Astrocyte of the spinal cord (primary cell): ENCODE data around the gene GPRC5A.
"Not testable (repeated sequence)": the region's sequence is repeated elsewhere in the genome, so short reads cannot be mapped to it uniquely, and the experiment has no call there.

Source experiments
- DNase-seq: peaks from one replicate; pipeline ENCODE4 v3.0.0; 2011; ENCODE audit warnings: low read depth, low spot score
- H3K4me3 ChIP-seq: 2 replicates; pipeline ENCODE4 v1.5.1; 2011; ENCODE audit warnings: low read depth, mild to moderate bottlenecking, low read length, moderate library complexity
- in situ Hi-C: cut with HindIII; loops from 2 replicates; pipeline ENCODE4 v1.10.0; 2017; ENCODE audit warnings: low sequenced_read_pairs
- TF ChIP-seq, protein P1 (sequence below): IDR thresholded peaks from 2 replicates; pipeline ENCODE4 v1.5.1; 2012; ENCODE audit warnings: low read depth, mild to moderate bottlenecking, low read length, inconsistent platforms

Gene GPRC5A

DNA sequence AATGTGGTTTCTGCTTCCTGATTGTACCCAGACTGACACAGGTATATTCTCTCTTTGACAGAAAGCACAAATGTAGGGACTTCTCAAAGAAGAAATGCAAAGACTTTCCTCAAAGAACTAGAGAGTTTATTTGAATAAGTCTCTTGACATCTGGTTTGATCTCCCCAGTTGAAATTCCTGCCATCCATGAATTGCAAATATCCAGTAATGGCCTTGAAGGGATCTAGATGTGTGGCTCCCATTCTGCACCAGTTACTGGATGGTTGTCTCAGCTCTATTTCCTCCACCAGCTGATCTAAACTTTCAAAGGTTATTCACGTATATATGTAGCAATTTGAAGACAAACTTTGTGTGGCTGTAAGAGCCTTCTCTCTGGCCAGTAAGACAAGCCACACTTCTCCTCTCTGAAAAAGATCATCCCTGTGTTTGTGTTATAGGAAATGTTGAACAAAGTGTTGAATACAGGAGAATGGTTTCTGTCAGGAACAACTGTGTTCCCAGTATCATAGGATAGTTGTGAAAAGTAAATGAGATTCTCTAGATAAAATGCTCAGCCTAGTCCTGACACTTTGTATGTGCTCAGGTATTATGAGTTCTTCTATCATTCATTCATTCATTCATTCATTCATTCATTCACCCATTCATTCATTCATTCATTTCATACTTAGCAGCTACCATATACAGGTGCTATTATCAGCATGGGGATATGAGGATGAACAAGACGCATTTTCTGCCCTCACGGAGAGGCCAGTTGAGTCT lies 22.7 kb upstream of the GPRC5A start:
- no peak for DNase-seq
- in situ Hi-C loops: no loop called here
- no peak overlapping the region for H3K4me3 ChIP-seq
- TF ChIP-seq, protein P1, sequence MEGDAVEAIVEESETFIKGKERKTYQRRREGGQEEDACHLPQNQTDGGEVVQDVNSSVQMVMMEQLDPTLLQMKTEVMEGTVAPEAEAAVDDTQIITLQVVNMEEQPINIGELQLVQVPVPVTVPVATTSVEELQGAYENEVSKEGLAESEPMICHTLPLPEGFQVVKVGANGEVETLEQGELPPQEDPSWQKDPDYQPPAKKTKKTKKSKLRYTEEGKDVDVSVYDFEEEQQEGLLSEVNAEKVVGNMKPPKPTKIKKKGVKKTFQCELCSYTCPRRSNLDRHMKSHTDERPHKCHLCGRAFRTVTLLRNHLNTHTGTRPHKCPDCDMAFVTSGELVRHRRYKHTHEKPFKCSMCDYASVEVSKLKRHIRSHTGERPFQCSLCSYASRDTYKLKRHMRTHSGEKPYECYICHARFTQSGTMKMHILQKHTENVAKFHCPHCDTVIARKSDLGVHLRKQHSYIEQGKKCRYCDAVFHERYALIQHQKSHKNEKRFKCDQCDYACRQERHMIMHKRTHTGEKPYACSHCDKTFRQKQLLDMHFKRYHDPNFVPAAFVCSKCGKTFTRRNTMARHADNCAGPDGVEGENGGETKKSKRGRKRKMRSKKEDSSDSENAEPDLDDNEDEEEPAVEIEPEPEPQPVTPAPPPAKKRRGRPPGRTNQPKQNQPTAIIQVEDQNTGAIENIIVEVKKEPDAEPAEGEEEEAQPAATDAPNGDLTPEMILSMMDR: no peak

DNA sequence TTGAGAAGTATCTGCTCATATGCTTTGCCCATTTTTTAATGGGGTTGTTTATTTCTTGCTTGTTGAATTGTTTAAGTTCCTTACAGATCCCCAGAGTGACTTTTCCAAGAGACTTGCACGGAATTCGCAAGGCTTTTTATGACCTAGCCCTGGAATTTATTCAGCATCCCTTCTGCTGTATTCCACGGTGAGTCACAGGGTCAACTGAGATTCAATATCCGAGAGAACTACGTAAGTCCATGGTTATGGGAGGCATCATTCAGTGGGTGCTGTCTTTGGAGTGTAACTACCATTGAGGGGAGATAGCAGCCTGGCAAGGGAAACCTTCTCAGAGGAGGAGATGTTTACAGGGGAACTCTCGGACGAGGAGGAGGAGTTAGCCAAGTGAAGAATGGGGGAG lies 20.9 kb upstream of the GPRC5A start:
- H3K4me3 ChIP-seq: no peak overlapping the region
- DNase-seq: peak; percentile 96
- TF ChIP-seq, protein P1: no peak
- in situ Hi-C loops: no loop called here

DNA sequence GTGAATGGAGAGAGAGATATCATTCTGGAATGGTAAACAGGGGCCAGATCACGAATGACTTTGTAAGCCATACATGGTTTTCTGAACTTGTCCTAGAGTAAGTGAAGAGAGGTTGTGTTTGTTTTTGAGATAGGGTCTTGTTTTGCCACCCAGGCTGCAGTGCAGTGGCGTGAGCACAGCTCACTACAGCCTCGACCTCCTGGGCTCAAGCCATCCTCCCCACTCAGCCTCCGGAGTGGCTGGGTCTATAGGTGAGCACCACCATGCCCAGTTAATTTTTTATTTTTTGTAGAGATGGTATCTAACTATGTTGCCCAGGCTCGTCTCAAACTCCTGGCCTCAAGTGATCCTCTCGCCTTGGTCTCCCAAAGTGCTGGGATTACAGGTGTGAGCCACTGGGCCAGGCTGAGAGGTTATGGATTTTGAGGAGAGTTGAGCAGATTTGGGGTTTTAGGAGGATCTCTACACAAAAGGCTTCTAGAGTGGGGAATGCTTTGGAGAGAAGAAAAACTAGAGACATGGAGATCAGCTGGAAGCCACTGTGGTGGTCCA lies 19.7 kb upstream of the GPRC5A start:
- H3K4me3 ChIP-seq: no peak overlapping the region
- no peak for DNase-seq
- in situ Hi-C loops: no loop called here
- TF ChIP-seq, protein P1: no peak

DNA sequence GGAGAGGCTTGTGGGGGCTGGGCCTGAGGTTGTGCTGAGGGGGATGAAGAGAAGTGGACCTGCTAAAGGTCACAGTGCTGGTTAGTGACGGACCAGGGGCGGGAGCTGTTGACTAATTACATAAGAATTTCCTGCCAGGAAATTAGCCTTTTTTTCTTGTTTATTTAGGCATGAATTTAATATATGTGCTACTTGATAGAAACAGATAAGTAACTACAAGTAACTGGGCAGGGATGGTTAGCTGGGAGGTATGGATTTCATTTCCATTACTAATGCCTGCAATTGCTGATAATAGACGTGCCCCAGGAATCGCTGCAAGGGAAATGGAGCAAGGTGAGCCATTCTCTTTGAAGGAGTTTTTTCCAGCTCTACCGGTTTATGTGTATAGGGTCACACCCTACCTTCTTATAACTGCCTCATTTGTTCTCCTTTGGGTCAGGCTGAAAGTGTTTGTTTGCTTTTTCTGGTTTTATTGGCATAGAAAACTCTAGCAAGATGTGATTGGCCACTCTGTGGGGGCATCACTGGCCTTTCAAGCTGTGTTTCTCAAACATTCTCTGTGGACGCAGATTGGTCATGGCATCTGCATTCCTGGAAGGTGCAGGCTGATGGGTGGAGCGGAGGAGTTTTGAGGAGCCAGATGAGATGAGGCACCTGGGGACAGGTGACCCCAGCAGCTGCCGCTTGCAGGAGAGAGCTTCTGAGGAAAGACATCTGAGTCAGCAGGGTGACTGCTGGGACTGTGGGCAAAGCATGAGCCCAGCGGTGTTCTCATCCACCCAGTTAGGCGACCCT lies 19.0 kb upstream of the GPRC5A start:
- DNase-seq: peak; percentile 73
- TF ChIP-seq, protein P1: no peak
- in situ Hi-C loops: no loop called here
- no peak overlapping the region for H3K4me3 ChIP-seq

DNA sequence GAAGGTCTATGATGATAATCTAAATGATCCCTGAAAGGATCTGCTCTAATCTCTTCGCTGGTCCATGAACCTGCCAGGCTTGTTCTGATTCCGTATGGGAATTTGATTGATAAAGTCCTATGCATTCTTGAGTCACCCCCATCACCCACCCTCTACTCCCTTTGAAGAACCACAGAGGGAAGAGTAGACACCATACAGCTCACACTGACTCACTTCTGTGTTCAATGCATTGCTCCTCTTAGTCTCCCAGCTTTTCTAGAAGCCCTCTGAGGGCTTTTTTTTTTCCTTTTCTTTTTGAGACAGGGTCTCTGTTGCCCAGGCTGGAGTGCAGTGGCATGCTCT lies 18.5 kb upstream of the GPRC5A start:
- DNase-seq: peak; percentile 59
- in situ Hi-C loops: no loop called here
- TF ChIP-seq, protein P1: no peak
- no peak overlapping the region for H3K4me3 ChIP-seq

DNA sequence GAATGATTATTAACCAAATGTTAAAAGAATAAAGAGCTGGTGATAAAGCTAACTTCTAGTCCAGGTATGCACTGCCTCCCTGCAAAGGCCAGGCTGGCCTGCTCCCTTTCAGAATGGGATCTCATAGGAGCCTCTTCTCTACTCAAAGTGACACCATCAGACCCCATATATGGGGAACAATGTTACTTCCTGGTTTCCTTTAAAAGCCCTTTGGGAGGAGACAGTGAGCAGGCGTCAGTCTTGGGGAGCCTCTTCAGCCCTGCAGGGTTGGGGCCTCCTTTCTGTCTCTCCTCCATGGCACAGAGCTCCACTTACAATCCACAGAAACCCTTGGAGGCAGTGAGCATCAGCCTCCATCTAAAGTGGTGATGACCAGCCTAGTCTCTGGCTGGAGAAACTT lies 17.3 kb upstream of the GPRC5A start:
- in situ Hi-C loops: no loop called here
- no peak for DNase-seq
- H3K4me3 ChIP-seq: no peak overlapping the region
- TF ChIP-seq, protein P1: no peak

DNA sequence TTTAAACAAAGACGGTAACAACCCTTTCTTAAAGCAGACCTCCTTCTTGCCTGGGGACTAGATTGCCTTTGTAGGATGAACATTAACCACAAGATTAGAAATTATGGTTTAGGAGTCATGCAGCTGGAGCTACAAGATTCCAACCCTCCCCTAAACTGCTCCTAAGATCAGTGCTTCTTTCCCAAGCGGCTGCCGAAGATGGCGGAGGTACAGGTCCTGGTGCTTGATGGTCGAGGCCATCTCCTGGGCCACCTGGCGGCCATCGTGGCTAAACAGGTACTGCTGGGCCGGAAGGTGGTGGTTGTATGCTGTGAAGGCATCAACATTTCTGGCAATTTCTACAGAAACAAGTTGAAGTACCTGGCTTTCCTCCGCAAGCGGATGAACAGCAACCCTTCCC lies 16.1 kb upstream of the GPRC5A start:
- H3K4me3 ChIP-seq, DNase-seq, in situ Hi-C loops: not testable (repeated sequence)
